SK-N-SH treated with all-trans-retinoic acid at 6 μM for 48 hours (cell line): ENCODE data around the gene LATS1.
"Not testable (repeated sequence)": the region's sequence is repeated elsewhere in the genome, so short reads cannot be mapped to it uniquely, and the experiment has no call there.

Source experiments
- ATAC-seq: fragments of 200-7000 bp; cut with Tn5 transposase; 3 replicates; pipeline ENCODE4 v1.9.1; 2020; ENCODE audit warnings: mild to moderate bottlenecking, moderate library complexity
- ARNTL ChIP-seq: fragments of 450-650 bp; formaldehyde crosslinking; IDR thresholded peaks from 2 replicates; pipeline ENCODE4 v1.5.0; 2020; ENCODE audit warnings: low read depth, mild to moderate bottlenecking, moderate library complexity, borderline replicate concordance
- BACH2 ChIP-seq: fragments of 250-450 bp; sonication (Bioruptor Pico); IDR thresholded peaks from 2 replicates; pipeline ENCODE4 v1.9.0; 2021; ENCODE audit warnings: mild to moderate bottlenecking, borderline replicate concordance
- CSDC2 ChIP-seq: fragments of 250-450 bp; sonication (Bioruptor Pico); IDR thresholded peaks from 2 replicates; pipeline ENCODE4 v1.5.0; 2020; ENCODE audit warnings: mild to moderate bottlenecking, moderate library complexity
- ESRRG ChIP-seq: fragments of 250-450 bp; sonication (Bioruptor Pico); IDR thresholded peaks from 2 replicates; pipeline ENCODE4 v1.6.1; 2021; ENCODE audit warnings: mild to moderate bottlenecking
- GLIS3 ChIP-seq: fragments of 250-450 bp; sonication (Bioruptor Pico); IDR thresholded peaks from 2 replicates; pipeline ENCODE4 v1.5.0; 2020; ENCODE audit warnings: mild to moderate bottlenecking, moderate library complexity
- ISL1 ChIP-seq: fragments of 250-450 bp; sonication (Bioruptor Pico); IDR thresholded peaks from 2 replicates; pipeline ENCODE4 v2.1.2; 2022; ENCODE audit warnings: mild to moderate bottlenecking, moderate library complexity
- OSR1 ChIP-seq: fragments of 250-450 bp; sonication (Bioruptor Pico); IDR thresholded peaks from 2 replicates; pipeline ENCODE4 v1.8.0; 2022; ENCODE audit warnings: moderate library complexity, mild to moderate bottlenecking, inconsistent platforms
- PPARA ChIP-seq: fragments of 250-450 bp; sonication (Bioruptor Pico); IDR thresholded peaks from 2 replicates; pipeline ENCODE4 v1.5.0; 2020; ENCODE audit warnings: mild to moderate bottlenecking, borderline replicate concordance
- RARB ChIP-seq: fragments of 250-450 bp; sonication (Bioruptor Pico); IDR thresholded peaks from 2 replicates; pipeline ENCODE4 v1.8.0; 2021; ENCODE audit warnings: mild to moderate bottlenecking, moderate library complexity
- TOX ChIP-seq: fragments of 250-450 bp; sonication (Bioruptor Pico); IDR thresholded peaks from 2 replicates; pipeline ENCODE4 v1.8.0; 2021; ENCODE audit warnings: mild to moderate bottlenecking, moderate library complexity, borderline replicate concordance
- ZC3H10 ChIP-seq: fragments of 250-450 bp; sonication (Bioruptor Pico); IDR thresholded peaks from 2 replicates; pipeline ENCODE4 v1.5.1; 2021; ENCODE audit warnings: mild to moderate bottlenecking, moderate library complexity
- ZFP30 ChIP-seq: fragments of 450-650 bp; formaldehyde crosslinking; IDR thresholded peaks from 2 replicates; pipeline ENCODE4 v1.5.0; 2022; ENCODE audit warnings: mild to moderate bottlenecking, moderate library complexity
- ZNF565 ChIP-seq: fragments of 450-650 bp; formaldehyde crosslinking; conservative IDR thresholded peaks from 2 replicates; pipeline ENCODE4 v1.5.0; 2020; ENCODE audit warnings: low read depth, mild to moderate bottlenecking, moderate library complexity
- ZNF70 ChIP-seq: fragments of 450-650 bp; formaldehyde crosslinking; IDR thresholded peaks from 2 replicates; pipeline ENCODE4 v1.5.0; 2020; ENCODE audit warnings: mild to moderate bottlenecking, moderate library complexity
- ZNF8 ChIP-seq: fragments of 450-650 bp; formaldehyde crosslinking; IDR thresholded peaks from 2 replicates; pipeline ENCODE4 v1.5.0; 2020; ENCODE audit warnings: mild to moderate bottlenecking, moderate library complexity
- TF ChIP-seq, protein P1 (sequence below): fragments of 250-450 bp; sonication (Bioruptor Pico); IDR thresholded peaks from 2 replicates; pipeline ENCODE4 v1.8.0; 2021; ENCODE audit warnings: low read depth, mild to moderate bottlenecking, moderate library complexity, borderline replicate concordance
- TF ChIP-seq, protein P2 (sequence below): fragments of 250-450 bp; sonication (Bioruptor Pico); IDR thresholded peaks from 2 replicates; pipeline ENCODE4 v1.5.1; 2020; ENCODE audit warnings: low read depth, mild to moderate bottlenecking, moderate library complexity
- TF ChIP-seq, protein P3 (sequence below): fragments of 250-450 bp; sonication (Bioruptor Pico); IDR thresholded peaks from 2 replicates; pipeline ENCODE4 v1.8.0; 2020; ENCODE audit warnings: mild to moderate bottlenecking, moderate library complexity, borderline replicate concordance
- TF ChIP-seq, protein P4 (sequence below): fragments of 250-450 bp; sonication (Bioruptor Pico); IDR thresholded peaks from 2 replicates; pipeline ENCODE4 v1.5.1; 2021; ENCODE audit warnings: mild to moderate bottlenecking, moderate library complexity
- TF ChIP-seq, protein P5 (sequence below): fragments of 250-450 bp; sonication (Bioruptor Pico); IDR thresholded peaks from 2 replicates; pipeline ENCODE4 v1.5.0; 2020; ENCODE audit warnings: mild to moderate bottlenecking, moderate library complexity

LATS1 gene

DNA sequence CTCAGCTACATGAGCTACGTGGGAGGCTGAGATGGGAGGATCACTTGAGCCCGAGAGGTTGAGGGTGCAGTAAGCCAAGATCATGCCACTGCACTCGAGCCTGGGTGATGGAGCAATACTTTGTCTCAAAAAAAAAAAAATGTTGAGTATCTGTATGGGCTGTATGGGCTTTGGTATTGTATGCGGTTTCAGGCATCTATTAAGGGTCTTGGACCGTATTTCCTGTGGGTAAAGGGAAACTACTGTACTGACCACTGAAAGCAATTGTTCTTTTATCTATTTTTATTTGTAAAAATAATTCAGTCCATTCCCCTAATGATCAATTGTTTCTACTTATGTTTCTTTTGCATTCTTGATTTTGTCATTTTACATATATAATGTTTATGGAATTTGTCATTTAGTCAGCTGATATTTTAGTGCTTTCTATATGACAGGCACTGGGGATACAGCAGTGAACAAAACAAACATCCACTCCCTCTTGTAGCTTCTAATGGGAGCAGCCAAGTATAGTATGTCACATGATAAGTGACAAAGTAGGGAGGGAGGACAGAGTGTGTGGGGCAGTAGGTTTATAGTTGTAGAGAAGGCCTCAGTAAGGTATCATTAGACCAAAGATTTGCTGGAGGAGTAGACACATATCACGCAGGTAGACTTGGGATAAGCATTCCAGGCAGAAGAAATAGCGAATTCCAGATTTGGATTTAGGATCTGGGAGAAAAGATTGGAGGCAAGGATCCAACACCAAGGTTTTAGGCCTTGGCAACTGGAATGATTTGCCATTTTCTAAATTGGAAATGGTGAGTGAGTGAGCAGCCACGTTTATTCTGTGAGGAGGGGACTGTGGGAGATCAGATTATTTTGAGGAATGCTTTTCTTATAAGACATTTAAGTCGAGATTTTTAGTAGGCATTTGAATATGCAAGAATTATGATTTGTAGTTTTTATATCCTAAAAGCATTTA lies 37.7 kb upstream of the LATS1 start:
- no peak for TF ChIP-seq ZNF70 (CRISPR knock-in tag)
- no peak for TF ChIP-seq RARB
- no peak for TF ChIP-seq CSDC2
- no peak for TF ChIP-seq GLIS3 (CRISPR knock-in tag)
- TF ChIP-seq, protein P1, sequence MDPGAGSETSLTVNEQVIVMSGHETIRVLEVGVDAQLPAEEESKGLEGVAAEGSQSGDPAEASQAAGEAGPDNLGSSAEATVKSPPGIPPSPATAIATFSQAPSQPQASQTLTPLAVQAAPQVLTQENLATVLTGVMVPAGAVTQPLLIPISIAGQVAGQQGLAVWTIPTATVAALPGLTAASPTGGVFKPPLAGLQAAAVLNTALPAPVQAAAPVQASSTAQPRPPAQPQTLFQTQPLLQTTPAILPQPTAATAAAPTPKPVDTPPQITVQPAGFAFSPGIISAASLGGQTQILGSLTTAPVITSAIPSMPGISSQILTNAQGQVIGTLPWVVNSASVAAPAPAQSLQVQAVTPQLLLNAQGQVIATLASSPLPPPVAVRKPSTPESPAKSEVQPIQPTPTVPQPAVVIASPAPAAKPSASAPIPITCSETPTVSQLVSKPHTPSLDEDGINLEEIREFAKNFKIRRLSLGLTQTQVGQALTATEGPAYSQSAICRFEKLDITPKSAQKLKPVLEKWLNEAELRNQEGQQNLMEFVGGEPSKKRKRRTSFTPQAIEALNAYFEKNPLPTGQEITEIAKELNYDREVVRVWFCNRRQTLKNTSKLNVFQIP (CRISPR knock-in tag): no peak
- no peak for TF ChIP-seq OSR1 (CRISPR knock-in tag)
- TF ChIP-seq ZNF8: no peak
- no peak for TF ChIP-seq ARNTL
- TF ChIP-seq ISL1 (CRISPR knock-in tag): no peak
- no peak for TF ChIP-seq BACH2 (CRISPR knock-in tag)
- no peak for TF ChIP-seq ZC3H10
- no peak for TF ChIP-seq PPARA (CRISPR knock-in tag)
- TF ChIP-seq, protein P2, sequence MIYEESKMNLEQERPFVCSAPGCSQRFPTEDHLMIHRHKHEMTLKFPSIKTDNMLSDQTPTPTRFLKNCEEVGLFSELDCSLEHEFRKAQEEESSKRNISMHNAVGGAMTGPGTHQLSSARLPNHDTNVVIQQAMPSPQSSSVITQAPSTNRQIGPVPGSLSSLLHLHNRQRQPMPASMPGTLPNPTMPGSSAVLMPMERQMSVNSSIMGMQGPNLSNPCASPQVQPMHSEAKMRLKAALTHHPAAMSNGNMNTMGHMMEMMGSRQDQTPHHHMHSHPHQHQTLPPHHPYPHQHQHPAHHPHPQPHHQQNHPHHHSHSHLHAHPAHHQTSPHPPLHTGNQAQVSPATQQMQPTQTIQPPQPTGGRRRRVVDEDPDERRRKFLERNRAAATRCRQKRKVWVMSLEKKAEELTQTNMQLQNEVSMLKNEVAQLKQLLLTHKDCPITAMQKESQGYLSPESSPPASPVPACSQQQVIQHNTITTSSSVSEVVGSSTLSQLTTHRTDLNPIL: no peak
- TF ChIP-seq, protein P3, sequence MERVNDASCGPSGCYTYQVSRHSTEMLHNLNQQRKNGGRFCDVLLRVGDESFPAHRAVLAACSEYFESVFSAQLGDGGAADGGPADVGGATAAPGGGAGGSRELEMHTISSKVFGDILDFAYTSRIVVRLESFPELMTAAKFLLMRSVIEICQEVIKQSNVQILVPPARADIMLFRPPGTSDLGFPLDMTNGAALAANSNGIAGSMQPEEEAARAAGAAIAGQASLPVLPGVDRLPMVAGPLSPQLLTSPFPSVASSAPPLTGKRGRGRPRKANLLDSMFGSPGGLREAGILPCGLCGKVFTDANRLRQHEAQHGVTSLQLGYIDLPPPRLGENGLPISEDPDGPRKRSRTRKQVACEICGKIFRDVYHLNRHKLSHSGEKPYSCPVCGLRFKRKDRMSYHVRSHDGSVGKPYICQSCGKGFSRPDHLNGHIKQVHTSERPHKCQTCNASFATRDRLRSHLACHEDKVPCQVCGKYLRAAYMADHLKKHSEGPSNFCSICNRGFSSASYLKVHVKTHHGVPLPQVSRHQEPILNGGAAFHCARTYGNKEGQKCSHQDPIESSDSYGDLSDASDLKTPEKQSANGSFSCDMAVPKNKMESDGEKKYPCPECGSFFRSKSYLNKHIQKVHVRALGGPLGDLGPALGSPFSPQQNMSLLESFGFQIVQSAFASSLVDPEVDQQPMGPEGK (CRISPR knock-in tag): no peak
- TF ChIP-seq, protein P4, sequence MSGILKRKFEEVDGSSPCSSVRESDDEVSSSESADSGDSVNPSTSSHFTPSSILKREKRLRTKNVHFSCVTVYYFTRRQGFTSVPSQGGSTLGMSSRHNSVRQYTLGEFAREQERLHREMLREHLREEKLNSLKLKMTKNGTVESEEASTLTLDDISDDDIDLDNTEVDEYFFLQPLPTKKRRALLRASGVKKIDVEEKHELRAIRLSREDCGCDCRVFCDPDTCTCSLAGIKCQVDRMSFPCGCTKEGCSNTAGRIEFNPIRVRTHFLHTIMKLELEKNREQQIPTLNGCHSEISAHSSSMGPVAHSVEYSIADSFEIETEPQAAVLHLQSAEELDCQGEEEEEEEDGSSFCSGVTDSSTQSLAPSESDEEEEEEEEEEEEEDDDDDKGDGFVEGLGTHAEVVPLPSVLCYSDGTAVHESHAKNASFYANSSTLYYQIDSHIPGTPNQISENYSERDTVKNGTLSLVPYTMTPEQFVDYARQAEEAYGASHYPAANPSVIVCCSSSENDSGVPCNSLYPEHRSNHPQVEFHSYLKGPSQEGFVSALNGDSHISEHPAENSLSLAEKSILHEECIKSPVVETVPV (CRISPR knock-in tag): no peak
- no peak for TF ChIP-seq ZNF565
- no peak for TF ChIP-seq TOX
- no peak for TF ChIP-seq ESRRG
- no peak for TF ChIP-seq ZFP30 (CRISPR knock-in tag)
- TF ChIP-seq, protein P5, sequence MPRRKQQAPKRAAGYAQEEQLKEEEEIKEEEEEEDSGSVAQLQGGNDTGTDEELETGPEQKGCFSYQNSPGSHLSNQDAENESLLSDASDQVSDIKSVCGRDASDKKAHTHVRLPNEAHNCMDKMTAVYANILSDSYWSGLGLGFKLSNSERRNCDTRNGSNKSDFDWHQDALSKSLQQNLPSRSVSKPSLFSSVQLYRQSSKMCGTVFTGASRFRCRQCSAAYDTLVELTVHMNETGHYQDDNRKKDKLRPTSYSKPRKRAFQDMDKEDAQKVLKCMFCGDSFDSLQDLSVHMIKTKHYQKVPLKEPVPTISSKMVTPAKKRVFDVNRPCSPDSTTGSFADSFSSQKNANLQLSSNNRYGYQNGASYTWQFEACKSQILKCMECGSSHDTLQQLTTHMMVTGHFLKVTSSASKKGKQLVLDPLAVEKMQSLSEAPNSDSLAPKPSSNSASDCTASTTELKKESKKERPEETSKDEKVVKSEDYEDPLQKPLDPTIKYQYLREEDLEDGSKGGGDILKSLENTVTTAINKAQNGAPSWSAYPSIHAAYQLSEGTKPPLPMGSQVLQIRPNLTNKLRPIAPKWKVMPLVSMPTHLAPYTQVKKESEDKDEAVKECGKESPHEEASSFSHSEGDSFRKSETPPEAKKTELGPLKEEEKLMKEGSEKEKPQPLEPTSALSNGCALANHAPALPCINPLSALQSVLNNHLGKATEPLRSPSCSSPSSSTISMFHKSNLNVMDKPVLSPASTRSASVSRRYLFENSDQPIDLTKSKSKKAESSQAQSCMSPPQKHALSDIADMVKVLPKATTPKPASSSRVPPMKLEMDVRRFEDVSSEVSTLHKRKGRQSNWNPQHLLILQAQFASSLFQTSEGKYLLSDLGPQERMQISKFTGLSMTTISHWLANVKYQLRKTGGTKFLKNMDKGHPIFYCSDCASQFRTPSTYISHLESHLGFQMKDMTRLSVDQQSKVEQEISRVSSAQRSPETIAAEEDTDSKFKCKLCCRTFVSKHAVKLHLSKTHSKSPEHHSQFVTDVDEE (CRISPR knock-in tag): no peak
- ATAC-seq: no peak

DNA sequence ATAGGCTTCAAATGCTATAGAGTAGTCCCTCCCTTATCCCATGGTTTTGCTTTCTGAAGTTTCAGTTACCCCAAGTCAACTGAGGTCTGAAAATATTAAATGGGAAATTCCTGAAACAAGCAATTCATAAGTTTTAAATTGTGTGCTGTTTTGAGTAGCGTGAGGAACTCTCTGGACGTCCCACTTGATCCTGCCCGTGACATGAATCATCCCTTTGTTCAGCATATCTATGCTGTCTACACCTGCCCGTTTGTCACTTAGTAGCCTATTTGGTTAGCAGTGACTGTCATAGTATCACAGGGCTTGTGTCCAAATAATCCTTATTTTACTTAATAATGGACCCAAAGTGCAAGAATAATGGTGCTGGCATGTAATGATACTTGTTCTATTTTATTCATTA lies 36.6 kb upstream of the LATS1 start:
- TF ChIP-seq ZNF70 (CRISPR knock-in tag) (no peak), ARNTL (no peak)
- no peak for ATAC-seq

DNA sequence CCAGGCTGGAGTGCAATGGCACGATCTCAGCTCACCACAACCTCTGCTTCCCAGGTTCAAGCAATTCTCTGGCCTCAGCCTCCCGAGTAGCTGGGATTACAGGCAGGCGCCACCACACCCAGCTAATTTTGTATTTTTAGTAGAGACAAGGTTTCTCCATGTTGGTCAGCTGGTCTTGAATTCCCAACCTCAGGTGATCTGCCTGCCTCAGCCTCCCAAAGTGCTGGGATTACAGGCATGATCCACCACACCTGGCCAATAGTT lies 35.4 kb upstream of the LATS1 start:
- ATAC-seq: not testable (repeated sequence)
